Fibroblast of the aortic adventitia (primary cell): Measurements from ENCODE around the gene TXNL4A. TPM values are rescaled to one million over a fixed set of nuclear protein-coding genes. Genes with fewer than 3 reads are reported as not detected.
"Not testable (repeated sequence)": the region's sequence is repeated elsewhere in the genome, so short reads cannot be mapped to it uniquely, and the experiment has no call there.

Source experiments
- DNase-seq: peaks from one replicate; pipeline ENCODE4 v3.0.0-alpha.2; 2010; ENCODE audit warnings: low read depth
- H3K4me3 ChIP-seq: 2 replicates; pipeline ENCODE4 v1.5.1; 2011; ENCODE audit warnings: low read depth, mild to moderate bottlenecking, control low read depth, low read length, moderate library complexity
- CTCF ChIP-seq: IDR thresholded peaks from 2 replicates; pipeline ENCODE4 v1.5.1; 2011; ENCODE audit warnings: mild to moderate bottlenecking, low read length, control low read depth, inconsistent platforms; ENCODE audit not compliant: insufficient read depth
- total RNA-seq: library from RNA; depleted of rRNA; stranded (reverse); fragments of >200 nt; gene quantifications from 2 replicates; pipeline ENCODE4 v1.2.3, GENCODE V29; 2012; ENCODE audit warnings: low replicate concordance

Gene TXNL4A
- total RNA-seq, 1 donor: 54.6 TPM

DNA sequence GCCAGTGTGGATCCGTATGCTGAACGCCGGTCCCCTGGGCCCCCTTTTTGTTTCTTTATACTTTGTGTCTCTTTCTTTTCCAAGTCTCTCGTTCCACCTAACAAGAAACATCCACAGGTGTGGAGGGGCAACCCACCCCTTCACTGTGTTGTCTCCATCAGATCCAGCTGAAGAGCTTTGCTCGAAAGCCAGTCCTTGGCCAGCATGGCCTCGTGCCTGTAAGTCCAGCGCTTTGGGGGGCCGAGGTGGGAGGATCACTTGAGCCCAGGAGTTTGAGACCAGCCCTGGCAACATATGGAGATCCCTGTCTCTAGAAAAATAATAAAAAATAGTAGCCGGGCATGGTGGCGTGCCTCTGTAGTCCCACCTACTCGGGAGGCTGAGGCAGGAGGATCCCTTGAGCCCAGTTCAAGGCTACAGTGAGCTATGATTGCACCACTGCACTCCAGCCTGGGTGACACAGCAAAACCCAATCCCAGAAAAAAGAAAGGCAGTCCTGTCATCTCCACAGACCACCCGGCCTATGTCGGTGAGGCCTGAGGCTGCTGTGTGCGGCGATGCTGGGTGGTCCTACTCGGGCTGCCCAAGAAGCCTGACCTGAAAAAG is 27.3 kb downstream of the TXNL4A start:
- no peak overlapping the region for H3K4me3 ChIP-seq
- DNase-seq: no peak
- TF ChIP-seq CTCF: no peak

DNA sequence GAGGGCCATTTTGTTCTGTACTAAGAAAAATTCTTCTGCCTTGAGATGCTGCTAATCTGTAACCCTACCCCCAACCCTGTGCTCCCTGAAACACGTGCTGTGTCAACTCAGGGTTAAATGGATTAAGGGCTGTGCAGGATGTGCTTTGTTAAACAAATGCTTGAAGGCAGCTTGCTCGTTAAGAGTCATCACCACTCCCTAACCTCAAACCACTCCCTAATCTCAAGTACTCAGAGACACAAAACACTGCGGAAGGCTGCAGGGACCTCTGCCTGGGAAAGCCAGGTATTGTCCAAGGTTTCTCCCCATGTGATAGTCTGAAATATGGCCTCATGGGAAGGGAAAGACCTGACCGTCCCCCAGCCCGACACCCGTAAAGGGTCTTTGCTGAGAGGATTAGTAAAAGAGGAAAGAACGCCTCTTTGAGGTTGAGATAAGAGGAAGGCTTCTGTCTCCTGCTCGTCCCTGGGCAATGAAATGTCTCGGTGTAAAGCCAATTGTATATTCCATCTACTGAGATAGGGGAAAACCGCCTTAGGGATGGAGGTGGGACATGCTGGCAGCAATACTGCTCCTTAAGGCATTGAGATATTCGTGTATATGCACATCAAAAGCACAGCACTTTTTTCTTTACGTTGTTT is 28.1 kb downstream of the TXNL4A start:
- DNase-seq, H3K4me3 ChIP-seq: not testable (repeated sequence)

GRCh38 chr18:79958981-79959380 is 29.4 kb downstream of the TXNL4A start:
- no peak overlapping the region for H3K4me3 ChIP-seq
- DNase-seq: no peak
- no peak for TF ChIP-seq CTCF

DNA sequence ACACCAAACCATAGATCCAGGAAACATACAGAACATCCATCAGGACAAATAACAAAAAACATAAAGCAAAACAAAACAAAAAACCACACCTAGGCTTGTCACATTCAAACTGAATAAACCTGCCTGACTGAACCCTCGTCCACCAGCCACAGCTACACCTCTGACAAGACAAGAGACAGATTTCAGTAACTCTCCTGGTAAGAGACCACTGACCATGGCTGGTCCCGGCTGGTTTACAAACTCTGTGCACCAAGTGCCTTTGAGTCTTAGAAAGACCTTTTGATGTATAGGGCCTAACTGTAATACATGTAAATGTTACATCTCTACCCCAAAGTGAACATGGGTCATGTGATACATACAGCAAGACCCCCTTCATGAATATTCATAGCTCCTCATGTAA is 32.1 kb downstream of the TXNL4A start:
- TF ChIP-seq CTCF: no peak

DNA sequence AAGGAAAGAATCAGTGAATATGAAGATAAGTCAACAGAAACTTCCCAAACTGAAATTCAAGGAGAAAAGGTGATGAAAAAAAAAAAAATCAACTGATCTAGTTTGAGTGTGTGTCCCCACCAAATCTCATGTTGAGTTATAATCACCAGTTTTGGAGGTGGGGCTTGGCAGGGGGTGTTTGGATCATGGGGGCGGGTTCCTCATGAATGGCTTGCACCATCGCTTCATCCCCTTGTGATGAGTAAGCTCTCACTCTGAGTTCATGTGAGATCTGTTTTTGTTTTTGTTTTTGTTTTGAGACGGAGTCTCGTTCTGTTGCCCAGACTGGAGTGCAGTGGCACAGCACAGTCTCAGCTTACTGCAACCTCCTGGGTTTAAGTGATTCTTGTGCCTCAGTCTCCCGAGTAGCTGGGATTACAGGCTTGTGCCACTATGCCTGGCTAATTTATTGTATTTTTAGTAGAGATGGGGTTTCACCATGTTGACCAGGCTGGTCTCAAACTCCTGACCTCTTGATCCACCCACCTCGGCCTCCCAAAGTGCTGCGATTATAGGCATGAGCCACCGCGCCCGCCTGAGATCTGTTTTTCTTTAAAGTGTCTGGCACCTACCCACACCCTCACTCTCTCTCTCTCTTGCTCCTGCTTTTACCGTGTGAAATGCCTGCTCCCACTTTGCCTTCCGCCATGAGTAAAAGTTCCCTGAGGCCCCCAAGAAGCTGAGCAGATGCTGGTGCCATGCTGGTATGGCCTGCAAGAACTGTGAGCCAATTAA is 32.9 kb downstream of the TXNL4A start:
- no peak for DNase-seq

More for the DNA sequence above, 32.1 kb downstream of the TXNL4A start:
- H3K4me3 ChIP-seq: no peak overlapping the region
- DNase-seq: no peak

DNA sequence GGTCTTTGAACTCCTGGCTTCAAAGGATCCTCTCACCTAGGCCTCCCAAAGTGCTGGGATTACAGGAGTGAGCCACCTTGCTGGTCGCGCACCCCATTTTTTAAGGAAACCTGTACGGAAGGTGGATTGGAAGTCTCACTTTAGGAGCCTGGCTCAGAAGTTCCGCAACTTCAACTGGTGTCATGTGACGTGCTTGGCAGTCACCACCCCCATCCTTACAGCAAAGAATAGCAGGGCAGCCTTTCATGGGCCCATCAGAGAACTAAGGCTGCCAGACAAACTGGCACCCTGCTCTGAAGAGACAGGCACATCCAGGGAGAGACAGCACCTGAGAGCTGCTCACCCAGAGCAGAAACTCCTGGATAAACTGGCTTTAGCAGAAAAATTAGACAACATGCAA is 33.6 kb downstream of the TXNL4A start:
- DNase-seq: no peak
- no peak for TF ChIP-seq CTCF

More for the DNA sequence above, 32.9 kb downstream of the TXNL4A start:
- no peak overlapping the region for H3K4me3 ChIP-seq
- no peak for TF ChIP-seq CTCF

GRCh38 chr18:79953971-79954651 is 34.3 kb downstream of the TXNL4A start:
- no peak for TF ChIP-seq CTCF
- no peak overlapping the region for H3K4me3 ChIP-seq
- no peak for DNase-seq

More for the DNA sequence above, 33.6 kb downstream of the TXNL4A start:
- H3K4me3 ChIP-seq: no peak overlapping the region
